H1 (cell line): ENCODE data around the gene LTN1. TPM values are rescaled to one million over a fixed set of nuclear protein-coding genes. Genes with fewer than 3 reads are reported as not detected.

Experiments used
- CTCF ChIA-PET: fragments of 300-600 bp; sonication (Branson Sonifier 250); formaldehyde crosslinking; loops from one replicate; lab custom pipeline; 2021; ENCODE audit not compliant: partially characterized antibody; lab: Charles Lee
- POLR2A ChIA-PET: fragments of 300-600 bp; sonication (Branson Sonifier 250); formaldehyde crosslinking; loops from one replicate; lab custom pipeline; 2021; ENCODE audit warnings: inconsistent platforms; ENCODE audit not compliant: partially characterized antibody; lab: Charles Lee
- DNase-seq, 2 experiments: peaks; one replicate each; pipeline versions ENCODE4 v3.0.0 to v3.0.0-alpha.2; 2010 to 2022; ENCODE audit warnings: low spot score in 2 of 2, low read depth in 1 of 2, mixed read lengths in 1 of 2
- FAIRE-seq: peaks from 2 replicates; lab custom pipeline; 2011; peaks lifted over from hg19 to GRCh38; lab: Jason Lieb, UNC
- H2AFZ ChIP-seq: 2 replicates; pipeline ENCODE4 v1.8.1; 2012; ENCODE audit warnings: low read length, inconsistent platforms
- H2AK5ac ChIP-seq: 2 replicates; pipeline ENCODE4 v1.6.1; 2013; ENCODE audit warnings: low read depth, low read length
- H2BK120ac ChIP-seq: replicated peaks from 2 replicates; pipeline ENCODE3; 2013; ENCODE audit warnings: low read depth, low read length, inconsistent platforms
- H2BK12ac ChIP-seq: 2 replicates; pipeline ENCODE4 v1.6.1; 2013; ENCODE audit warnings: low read depth, low read length
- H2BK15ac ChIP-seq: 2 replicates; pipeline ENCODE4 v1.6.1; 2013; ENCODE audit warnings: low read length
- H2BK20ac ChIP-seq: 2 replicates; pipeline ENCODE4 v1.6.1; 2013; ENCODE audit warnings: low read length
- H2BK5ac ChIP-seq: 2 replicates; pipeline ENCODE4 v1.6.1; 2013; ENCODE audit warnings: low read depth, low read length
- H3K14ac ChIP-seq: 2 replicates; pipeline ENCODE4 v1.6.1; 2013; ENCODE audit warnings: inconsistent platforms; ENCODE audit not compliant: insufficient read length
- H3K18ac ChIP-seq: 2 replicates; pipeline ENCODE4 v1.6.1; 2013; ENCODE audit warnings: low read length; ENCODE audit errors: extremely low read depth
- H3K23ac ChIP-seq: 2 replicates; pipeline ENCODE4 v1.6.1; 2013; ENCODE audit warnings: inconsistent platforms; ENCODE audit not compliant: insufficient read length
- H3K23me2 ChIP-seq: 2 replicates; pipeline ENCODE4 v1.6.1; 2013; ENCODE audit warnings: low read depth, low read length
- H3K27ac ChIP-seq: 2 replicates; pipeline ENCODE4 v1.6.1; 2011; ENCODE audit warnings: low read depth, low read length, inconsistent platforms
- H3K27me3 ChIP-seq, 4 experiments: replicated peaks in 1 of 4; 1 replicate in 1 of 4; 2 replicates in 3 of 4; pipeline versions ENCODE4 v1.6.1 to v1.8.1; 2011 to 2013; ENCODE audit warnings: low read length in 3 of 4, mild to moderate bottlenecking in 3 of 4, inconsistent platforms in 2 of 4, mixed read lengths in 2 of 4, moderate library complexity in 1 of 4; ENCODE audit not compliant: control insufficient read depth in 3 of 4, insufficient read depth in 3 of 4; ENCODE audit errors: extremely low read depth in 1 of 4
- H3K36me3 ChIP-seq, 4 experiments: 2 replicates each; pipeline versions ENCODE4 v1.6.1 to v1.8.1; 2011 to 2013; ENCODE audit warnings: mild to moderate bottlenecking in 4 of 4, low read length in 3 of 4, moderate library complexity in 2 of 4, control low read depth in 1 of 4, inconsistent platforms in 1 of 4; ENCODE audit not compliant: insufficient read depth in 4 of 4, control insufficient read depth in 2 of 4
- H3K4ac ChIP-seq: replicated peaks from 2 replicates; pipeline ENCODE3; 2013; ENCODE audit warnings: low read length, low read depth, mixed read lengths, inconsistent platforms; ENCODE audit not compliant: insufficient read length
- H3K4me1 ChIP-seq, 4 experiments: replicated peaks in 1 of 4; 1 replicate in 1 of 4; 2 replicates in 3 of 4; pipeline versions ENCODE4 v1.6.1 to v1.8.1; 2011 to 2013; ENCODE audit warnings: low read length in 3 of 4, inconsistent platforms in 2 of 4, mixed read lengths in 1 of 4; ENCODE audit not compliant: insufficient read depth in 4 of 4, control insufficient read depth in 3 of 4
- H3K4me2 ChIP-seq, 2 experiments: 2 replicates each; pipeline versions ENCODE4 v1.6.1 to v1.8.1; 2011 to 2013; ENCODE audit warnings: low read depth in 2 of 2, low read length in 2 of 2, control low read depth in 1 of 2, inconsistent platforms in 1 of 2, mild to moderate bottlenecking in 1 of 2; ENCODE audit not compliant: insufficient read depth in 1 of 2
- H3K4me3 ChIP-seq, 4 experiments: fragments of 200-600, 300-600 bp in 1 of 4; sonication (generic), shearing (Covaris generic), sonication (Bioruptor Twin) in 1 of 4; 2 replicates each; pipeline versions ENCODE4 v1.5.1 to v1.8.1; 2011 to 2016; ENCODE audit warnings: low read length in 4 of 4, low read depth in 3 of 4, control low read depth in 2 of 4, inconsistent platforms in 2 of 4, mild to moderate bottlenecking in 2 of 4, mixed read lengths in 1 of 4, moderate library complexity in 1 of 4; ENCODE audit not compliant: insufficient read depth in 2 of 4; ENCODE audit errors: extremely low read depth in 1 of 4
- H3K56ac ChIP-seq: replicated peaks from 2 replicates; pipeline ENCODE3; 2013; ENCODE audit warnings: low read depth, mild to moderate bottlenecking, mixed read lengths, low read length, inconsistent platforms; ENCODE audit not compliant: insufficient read length
- H3K79me1 ChIP-seq: 2 replicates; pipeline ENCODE4 v1.6.1; 2013; ENCODE audit warnings: low read depth, low read length, control low read depth
- H3K79me2 ChIP-seq, 2 experiments: 2 replicates each; pipeline versions ENCODE4 v1.6.1 to v1.8.1; 2012 to 2013; ENCODE audit warnings: low read length in 2 of 2, mild to moderate bottlenecking in 2 of 2, inconsistent platforms in 1 of 2; ENCODE audit not compliant: insufficient read depth in 2 of 2, control insufficient read depth in 1 of 2
- H3K9ac ChIP-seq, 4 experiments: replicated peaks in 1 of 4; 1 replicate in 1 of 4; 2 replicates in 3 of 4; pipeline versions ENCODE4 v1.6.1 to v1.8.1; 2011 to 2013; ENCODE audit warnings: low read depth in 3 of 4, low read length in 3 of 4, control low read depth in 2 of 4, mild to moderate bottlenecking in 2 of 4, moderate library complexity in 2 of 4, inconsistent platforms in 1 of 4; ENCODE audit errors: extremely low read depth in 1 of 4
- H3K9me3 ChIP-seq, 2 experiments: 2 replicates each; pipeline versions ENCODE4 v1.6.1 to v1.8.1; 2012 to 2013; ENCODE audit warnings: mild to moderate bottlenecking in 2 of 2, moderate library complexity in 2 of 2, control low read depth in 1 of 2, inconsistent platforms in 1 of 2, low read depth in 1 of 2, low read length in 1 of 2, mixed read lengths in 1 of 2; ENCODE audit not compliant: insufficient read depth in 2 of 2
- H4K20me1 ChIP-seq, 2 experiments: replicated peaks in 1 of 2; 2 replicates each; pipeline versions ENCODE3 to v1.8.1; 2011 to 2013; ENCODE audit warnings: inconsistent platforms in 2 of 2, low read length in 2 of 2, mild to moderate bottlenecking in 1 of 2; ENCODE audit not compliant: insufficient read depth in 2 of 2, control insufficient read depth in 1 of 2
- H4K5ac ChIP-seq: 2 replicates; pipeline ENCODE4 v1.6.1; 2013; ENCODE audit warnings: low read length, low read depth, mixed read lengths, inconsistent platforms; ENCODE audit not compliant: insufficient read length
- H4K8ac ChIP-seq: 2 replicates; pipeline ENCODE4 v1.8.0; 2013; ENCODE audit warnings: mild to moderate bottlenecking, moderate library complexity, low read length, inconsistent platforms; ENCODE audit not compliant: insufficient read depth; ENCODE audit errors: extremely low read depth
- H4K91ac ChIP-seq: replicated peaks from 2 replicates; pipeline ENCODE3; 2013; ENCODE audit warnings: low read length, mixed read lengths, inconsistent platforms; ENCODE audit not compliant: insufficient read length
- BACH1 ChIP-seq: IDR thresholded peaks from 2 replicates; pipeline ENCODE4 v1.6.1; 2012; ENCODE audit warnings: low read length, improper control_type of control experiment
- BRCA1 ChIP-seq: IDR thresholded peaks from 2 replicates; pipeline ENCODE4 v1.6.1; 2012; ENCODE audit warnings: low read depth, low read length, improper control_type of control experiment
- CHD2 ChIP-seq: IDR thresholded peaks from 2 replicates; pipeline ENCODE4 v1.6.1; 2012; ENCODE audit warnings: low read length, improper control_type of control experiment
- FOSL1 ChIP-seq: IDR thresholded peaks from 2 replicates; pipeline ENCODE4 v1.6.1; 2011; ENCODE audit warnings: mild to moderate bottlenecking, low read depth, low read length, moderate library complexity; ENCODE audit not compliant: insufficient read depth
- GABPA ChIP-seq: IDR thresholded peaks from 2 replicates; pipeline ENCODE4 v1.6.1; 2011; ENCODE audit warnings: mild to moderate bottlenecking, low read length, moderate library complexity, borderline replicate concordance; ENCODE audit not compliant: insufficient read depth
- GTF2F1 ChIP-seq: IDR thresholded peaks from 2 replicates; pipeline ENCODE4 v1.6.1; 2012; ENCODE audit warnings: low read depth, low read length, improper control_type of control experiment, borderline replicate concordance
- HDAC2 ChIP-seq, 2 experiments: fragments of 300-600 bp in 1 of 2; sonication (generic) in 1 of 2; IDR thresholded peaks; 2 replicates each; pipeline ENCODE4 v1.6.1; 2011 to 2012; ENCODE audit warnings: low read depth in 2 of 2, low read length in 2 of 2, mild to moderate bottlenecking in 2 of 2, moderate library complexity in 2 of 2, borderline replicate concordance in 1 of 2, inconsistent platforms in 1 of 2
- RFX5 ChIP-seq: IDR thresholded peaks from 2 replicates; pipeline ENCODE4 v1.6.1; 2011; ENCODE audit warnings: low read depth, low read length, improper control_type of control experiment, borderline replicate concordance
- SIN3A ChIP-seq, 2 experiments: IDR thresholded peaks in 1 of 2; conservative IDR thresholded peaks in 1 of 2; 2 replicates each; pipeline ENCODE4 v1.6.1; 2011 to 2012; ENCODE audit warnings: low read length in 2 of 2, improper control_type of control experiment in 1 of 2, low read depth in 1 of 2, mild to moderate bottlenecking in 1 of 2
- SRF ChIP-seq: IDR thresholded peaks from 2 replicates; pipeline ENCODE4 v1.6.1; 2011; ENCODE audit warnings: mild to moderate bottlenecking, low read depth, low read length, moderate library complexity
- WGBS, 2 experiments: shearing (Covaris generic) in 1 of 2; methylation state at CpG; one replicate each; pipeline versions ENCODE4 v1.1.6 to v1.1.7; 2013 to 2015; ENCODE audit warnings: low lambda C conversion rate in 2 of 2, mixed read lengths in 2 of 2, inconsistent platforms in 1 of 2, low coverage in 1 of 2, missing lambda C conversion rate in 1 of 2; ENCODE audit not compliant: insufficient replicate concordance in 2 of 2, insufficient coverage in 1 of 2, insufficient read length in 1 of 2; ENCODE audit errors: extremely low coverage in 1 of 2, missing lambda C conversion rate in 1 of 2; 5-methylcytosine and 5-hydroxymethylcytosine counted together
- polyA plus RNA-seq, 7 experiments: library from polyadenylated mRNA; depleted of rRNA in 3 of 7; stranded (reverse) in 5 of 7; unstranded in 2 of 7; fragments of >200 nt in 5 of 7; fragments of 200-250 nt in 2 of 7; gene quantifications; 1 replicate in 5 of 7; 2 replicates in 1 of 7; 4 replicates in 1 of 7; pipeline versions ENCODE4 v1.2.1 to v1.2.3, GENCODE V29; 2011 to 2013; ENCODE audit warnings: missing spikeins in 2 of 7, mixed read lengths in 2 of 7
- total RNA-seq: library from RNA; stranded (reverse); fragmentation: NEBNext Ultra II Directional; extraction: Animal tissue kit (Norgen Biotek cat#: 25700); gene quantifications from 2 replicates; pipeline ENCODE4 v1.2.1, GENCODE V29; 2021

LTN1 gene
- total and polyA plus RNA-seq, 2 of the 8 experiments (the other 6 are each of a cell fraction or from before 2014, with no cell fraction given) = 3.2 to 23.5 TPM

DNA sequence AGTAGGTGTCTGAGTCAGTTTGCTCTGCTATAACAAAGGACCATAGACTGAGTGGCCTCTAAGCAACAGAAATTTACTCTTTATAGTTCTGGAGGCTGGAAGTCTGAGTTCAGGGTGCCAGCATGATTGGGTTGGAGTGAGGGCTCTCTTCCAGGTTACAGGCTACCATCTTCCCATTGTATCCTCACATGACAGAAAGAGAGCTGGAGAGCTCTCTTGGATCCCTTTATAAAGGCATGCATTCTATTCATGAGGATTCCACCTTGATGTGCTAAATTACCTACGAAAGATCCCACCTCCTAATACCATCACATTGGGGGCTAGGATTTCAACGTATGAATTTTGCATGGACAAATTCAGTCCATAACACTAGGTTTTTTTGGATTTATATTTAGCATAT, 79.6 kb downstream of the LTN1 start:
- Histone ChIP-seq H2BK15ac (no peak overlapping the region), H4K5ac (no peak overlapping the region), H3K4me3 (no peak overlapping the region), H2AFZ (no peak overlapping the region), H2BK12ac (no peak overlapping the region), H3K4me2 (no peak overlapping the region), H2BK20ac (no peak overlapping the region), H3K9me3 (no peaks in the 10 kb centered on the region), H3K79me2 (no peaks in the 10 kb centered on the region), H3K79me1 (no peaks in the 10 kb centered on the region), H2BK120ac (no peak overlapping the region), H4K91ac (no peak overlapping the region), H2BK5ac (no peak overlapping the region), H3K9ac (no peak overlapping the region), H3K36me3 (no peaks in the 10 kb centered on the region), H4K20me1 (no peaks in the 10 kb centered on the region), H3K14ac (no peak overlapping the region), H2AK5ac (no peak overlapping the region), H3K18ac (no peak overlapping the region), H3K27ac (no peak overlapping the region), H3K27me3 (no peaks in the 10 kb centered on the region), H3K4ac (no peak overlapping the region), H3K23me2 (no peaks in the 10 kb centered on the region), H3K56ac (no peak overlapping the region), H4K8ac (no peak overlapping the region), H3K23ac (no peak overlapping the region), H3K4me1 (no peaks in the 10 kb centered on the region)
- POLR2A ChIA-PET = interaction anchor here (2.1 kb wide), 1 partner anchor 10 kb away, joined by 7 read pairs; no protein-coding TSS in a partner anchor
- 71% methylated on average over 2 of the region's 2 CpGs; no CpG with 5 or more reads in 1 of the 2 experiments for WGBS, 2 experiments
- TF ChIP-seq RFX5 (no peak), HDAC2 (IDR thresholded peaks at IDR 0.05; ENCODE audit: borderline replicate concordance in 1 of 2, low read depth in 2 of 2, low read length in 2 of 2) (no peak), SIN3A (conservative IDR thresholded peaks at IDR 0.05 in 1 of 2, IDR thresholded peaks at IDR 0.05 in 1 of 2; ENCODE audit: low read depth in 1 of 2, low read length in 2 of 2) (no peak), BACH1 (no peak), BRCA1 (no peak), GABPA (no peak), SRF (no peak), CHD2 (no peak), GTF2F1 (no peak), FOSL1 (no peak)
- DNase-seq = no peak
- CTCF ChIA-PET = interaction anchor here (0.6 to 1.4 kb wide), 4 partner anchors 16 to 35 kb away, joined by 3 read pairs; no protein-coding TSS in a partner anchor
- FAIRE-seq = no peak
